DND-41 (cell line): ENCODE measurements around the gene CDC25C.
"Not testable (repeated sequence)": the region's sequence is repeated elsewhere in the genome, so short reads cannot be mapped to it uniquely, and the experiment has no call there.

ENCODE experiments used
- ATAC-seq: fragments of 200-7000 bp; cut with Tn5 transposase; 3 replicates; pipeline ENCODE4 v1.9.1; 2021; ENCODE audit warnings: low read depth; ENCODE audit not compliant: insufficient read depth
- DNase-seq: peaks from one replicate; pipeline ENCODE4 v3.0.0-alpha.2; 2020
- H2AFZ ChIP-seq: 2 replicates; pipeline ENCODE4 v1.6.0; 2012; ENCODE audit warnings: low read depth, low read length
- H3K27ac ChIP-seq: 2 replicates; pipeline ENCODE4 v1.5.1; 2012; ENCODE audit warnings: low read length, inconsistent platforms
- H3K27me3 ChIP-seq: fragments of 200-600 bp; sonication (generic); 2 replicates; pipeline ENCODE4 v1.6.0; 2012; ENCODE audit warnings: low read length, mild to moderate bottlenecking, inconsistent platforms; ENCODE audit not compliant: insufficient read depth, poor library complexity
- H3K36me3 ChIP-seq: 2 replicates; pipeline ENCODE4 v1.5.1; 2012; ENCODE audit warnings: low read length, inconsistent platforms; ENCODE audit not compliant: insufficient read depth
- H3K4me1 ChIP-seq: 2 replicates; pipeline ENCODE4 v1.5.1; 2012; ENCODE audit warnings: mild to moderate bottlenecking, low read length; ENCODE audit not compliant: insufficient read depth
- H3K4me2 ChIP-seq: 2 replicates; pipeline ENCODE4 v1.6.0; 2012; ENCODE audit warnings: mild to moderate bottlenecking, moderate library complexity, low read length, inconsistent platforms; ENCODE audit not compliant: insufficient read depth
- H3K4me3 ChIP-seq, 2 experiments: fragments of 200-600 bp in 1 of 2; shearing (Covaris generic) in 1 of 2; 2 replicates each; pipeline ENCODE4 v1.5.1; 2012 to 2016; ENCODE audit warnings: inconsistent platforms in 2 of 2, low read length in 2 of 2, mild to moderate bottlenecking in 2 of 2, low read depth in 1 of 2, moderate library complexity in 1 of 2
- H3K79me2 ChIP-seq: 2 replicates; pipeline ENCODE4 v1.6.0; 2012; ENCODE audit warnings: low read length, inconsistent platforms; ENCODE audit not compliant: insufficient read depth
- H3K9ac ChIP-seq: 2 replicates; pipeline ENCODE4 v1.6.0; 2012; ENCODE audit warnings: low read depth, mild to moderate bottlenecking, inconsistent platforms, low read length, moderate library complexity
- H3K9me3 ChIP-seq: 2 replicates; pipeline ENCODE4 v1.5.1; 2012; ENCODE audit warnings: low read length, moderate library complexity, mild to moderate bottlenecking, inconsistent platforms; ENCODE audit not compliant: insufficient read depth, severe bottlenecking
- H4K20me1 ChIP-seq: 2 replicates; pipeline ENCODE4 v1.6.0; 2012; ENCODE audit warnings: low read length; ENCODE audit not compliant: insufficient read depth
- CTCF ChIP-seq: IDR thresholded peaks from 2 replicates; pipeline ENCODE4 v1.5.1; 2012; ENCODE audit warnings: borderline replicate concordance, low read length, moderate library complexity, mild to moderate bottlenecking; ENCODE audit not compliant: poor library complexity, severe bottlenecking; ENCODE audit errors: extremely low read depth
- EZH2 ChIP-seq: IDR thresholded peaks from 3 replicates; pipeline ENCODE4 v1.6.1; 2012; ENCODE audit warnings: borderline replicate concordance, low read depth, mild to moderate bottlenecking, moderate library complexity, low read length, inconsistent platforms; ENCODE audit not compliant: severe bottlenecking

The CDC25C gene

GRCh38 chr5:138334867-138335447 lies 3.4 kb upstream of the CDC25C start:
- Histone ChIP-seq H3K27ac (no peak overlapping the region), H3K9ac (no peak overlapping the region), H2AFZ (no peak overlapping the region), H4K20me1 (no peaks in the 10 kb centered on the region; the same call in 1 of the 2 replicates), H3K4me1 (peaks cover 47% of the 10 kb centered on the region), H3K9me3 (no peaks in the 10 kb centered on the region), H3K4me3 (no peak overlapping the region), H3K4me2 (no peak overlapping the region), H3K79me2 (peaks cover 34% of the 10 kb centered on the region), H3K36me3 (no peaks in the 10 kb centered on the region), H3K27me3 (no peaks in the 10 kb centered on the region)
- DNase-seq (no peak), ATAC-seq (no peak)
- TF ChIP-seq CTCF = no peak
- TF ChIP-seq EZH2 = no peak

- peaks cover 26% of the 10 kb centered on the region for H3K4me1 ChIP-seq
- H3K36me3 ChIP-seq = peaks cover 13% of the 10 kb centered on the region
- H3K27ac ChIP-seq = peak overlapping the region; percentile 86
- TF ChIP-seq CTCF (no peak), EZH2 (no peak)
- peak overlapping the region; percentile 90 for H3K4me2 ChIP-seq
- H3K27me3 ChIP-seq = no peaks in the 10 kb centered on the region
- H3K9ac ChIP-seq = peak overlapping the region; percentile 68
- H2AFZ ChIP-seq = peak overlapping the region; percentile 94
- ATAC-seq = no peak
- no peaks in the 10 kb centered on the region for H3K9me3 ChIP-seq
- H3K79me2 ChIP-seq = peaks cover 23% of the 10 kb centered on the region
- no peak for DNase-seq
- peak overlapping the region; percentile 61 to 78 for H3K4me3 ChIP-seq
- H4K20me1 ChIP-seq = no peaks in the 10 kb centered on the region
These were observed 673 bp downstream of the CDC25C start for GRCh38 chr5:138330813-138331448.

- not testable (repeated sequence) for H3K9me3 ChIP-seq, H4K20me1 ChIP-seq, H3K27ac ChIP-seq, H3K9ac ChIP-seq, H3K4me3 ChIP-seq, H3K27me3 ChIP-seq, H3K4me2 ChIP-seq, H2AFZ ChIP-seq, H3K4me1 ChIP-seq, ATAC-seq, H3K79me2 ChIP-seq, DNase-seq
- H3K36me3 ChIP-seq = peaks cover 59% of the 10 kb centered on the region
These were observed 13.4 kb downstream of the CDC25C start for GRCh38 chr5:138318211-138318610.

DNA sequence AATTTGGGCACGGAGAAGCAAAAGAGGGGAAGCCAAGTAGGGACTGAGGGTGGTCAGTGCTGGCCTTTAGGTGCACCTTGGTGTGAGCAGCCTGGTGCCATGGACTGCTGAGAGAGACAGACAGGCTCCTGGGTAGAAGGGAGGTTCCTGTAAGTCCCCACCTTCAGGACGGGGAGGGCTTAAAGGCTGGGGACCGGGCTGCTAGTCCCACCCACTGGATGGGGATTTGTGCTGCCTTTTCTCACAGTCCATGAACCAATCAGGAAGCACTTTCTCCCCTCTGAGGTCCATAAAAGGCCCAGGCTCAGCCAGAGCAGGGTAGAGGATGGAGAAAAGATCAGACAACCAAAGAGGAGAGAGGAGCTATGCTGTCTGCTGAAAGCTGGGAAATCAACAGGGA lies 15.2 kb downstream of the CDC25C start:
- ATAC-seq = no peak
- TF ChIP-seq EZH2 = no peak
- TF ChIP-seq CTCF = no peak
- H2AFZ ChIP-seq = no peak overlapping the region
- H3K27ac ChIP-seq = no peak overlapping the region
- H3K9me3 ChIP-seq = no peaks in the 10 kb centered on the region
- H3K4me2 ChIP-seq = no peak overlapping the region
- no peaks in the 10 kb centered on the region for H4K20me1 ChIP-seq
- no peaks in the 10 kb centered on the region for H3K27me3 ChIP-seq
- no peaks in the 10 kb centered on the region for H3K4me1 ChIP-seq
- no peaks in the 10 kb centered on the region for H3K79me2 ChIP-seq
- no peak overlapping the region for H3K4me3 ChIP-seq
- peaks cover 64% of the 10 kb centered on the region for H3K36me3 ChIP-seq
- no peak for DNase-seq
- H3K9ac ChIP-seq = no peak overlapping the region
